A673 (cell line): ENCODE data around the gene EMP2. TPM values are rescaled to one million over a fixed set of nuclear protein-coding genes. Genes with fewer than 3 reads are reported as not detected.

Experiments used
- BruUV-seq: library from RNA; stranded (reverse); fragments of 400-500 nt; replicated peaks from 2 replicates; lab custom pipeline; 2021; lab: Mats Ljungman, UMichigan
- CTCF ChIA-PET: fragments of 300-600 bp; sonication (Branson Sonifier 250); formaldehyde crosslinking; loops from one replicate; lab custom pipeline; 2022; ENCODE audit warnings: antibody characterized with exemption; lab: Charles Lee
- POLR2A ChIA-PET: fragments of 300-600 bp; sonication (Branson Sonifier 250); formaldehyde crosslinking; loops from one replicate; lab custom pipeline; 2022; ENCODE audit warnings: antibody characterized with exemption; ENCODE audit not compliant: low non-redundant PET; lab: Charles Lee
- DNase-seq: peaks from one replicate; pipeline ENCODE4 v3.0.0-alpha.2; 2015; ENCODE audit warnings: low spot score
- H3K27ac ChIP-seq: fragments of 200-600 bp; sonication (generic); 2 replicates; pipeline ENCODE4 v1.5.1; 2016; ENCODE audit warnings: mixed run types, low read depth, mild to moderate bottlenecking, mixed read lengths, antibody characterized with exemption, low read length; ENCODE audit not compliant: poor library complexity, severe bottlenecking
- H3K27me3 ChIP-seq: fragments of 200-600 bp; sonication (generic); replicated peaks from 2 replicates; pipeline ENCODE4 v1.6.1; 2017; ENCODE audit warnings: mixed run types, low read depth, mild to moderate bottlenecking, mixed read lengths, antibody characterized with exemption, low read length; ENCODE audit not compliant: insufficient read depth, poor library complexity
- H3K36me3 ChIP-seq: fragments of 200-600 bp; sonication (generic); 2 replicates; pipeline ENCODE4 v1.6.1; 2016; ENCODE audit warnings: mixed run types, mild to moderate bottlenecking, mixed read lengths, antibody characterized with exemption, low read length; ENCODE audit not compliant: insufficient read depth, poor library complexity, severe bottlenecking
- H3K4me1 ChIP-seq: fragments of 200-600 bp; sonication (generic); 2 replicates; pipeline ENCODE4 v1.6.1; 2017; ENCODE audit warnings: mixed run types, mild to moderate bottlenecking, mixed read lengths, antibody characterized with exemption, low read length; ENCODE audit not compliant: insufficient read depth, poor library complexity, severe bottlenecking
- H3K4me3 ChIP-seq: fragments of 200-600 bp; sonication (generic); 2 replicates; pipeline ENCODE4 v1.5.1; 2016; ENCODE audit warnings: low read depth, mixed run types, mild to moderate bottlenecking, mixed read lengths, low read length; ENCODE audit not compliant: poor library complexity, severe bottlenecking
- H3K9me3 ChIP-seq: fragments of 200-600 bp; sonication (generic); 2 replicates; pipeline ENCODE4 v1.6.1; 2016; ENCODE audit warnings: mixed run types, low read depth, mild to moderate bottlenecking, mixed read lengths, antibody characterized with exemption, low read length; ENCODE audit not compliant: poor library complexity, severe bottlenecking
- CTCF ChIP-seq: fragments of 300-800, 200-600 bp; sonication (generic); conservative IDR thresholded peaks from 2 replicates; pipeline ENCODE4 v1.5.1; 2017; ENCODE audit warnings: low read depth, mild to moderate bottlenecking, antibody characterized with exemption, low read length, moderate library complexity, mixed read lengths
- EZH2 ChIP-seq: fragments of 200-600 bp; sonication (generic); IDR thresholded peaks from 2 replicates; pipeline ENCODE4 v1.6.1; 2017; ENCODE audit warnings: borderline replicate concordance, low read depth, mild to moderate bottlenecking, mixed read lengths, antibody characterized with exemption, low read length; ENCODE audit not compliant: poor library complexity, severe bottlenecking
- intact Hi-C: fragments of 100-400 bp; cut with micrococcal nuclease; formaldehyde crosslinking; loops from one replicate; pipeline ENCODE4 v1.10.0; 2022; ENCODE audit not compliant: unreplicated experiment
- total RNA-seq: library from RNA; stranded (reverse); gene quantifications from 2 replicates; pipeline ENCODE4 v1.2.3, GENCODE V29; 2021

The EMP2 gene
- total RNA-seq, 1 experiment from 2014 or later = 12.9 TPM

GRCh38 chr16:10608687-10609401 is 28.4 kb upstream of the EMP2 start:
- Histone ChIP-seq H3K9me3 (no peaks in the 10 kb centered on the region), H3K27ac (no peak overlapping the region), H3K36me3 (no peaks in the 10 kb centered on the region), H3K27me3 (no peaks in the 10 kb centered on the region), H3K4me3 (no peak overlapping the region), H3K4me1 (no peaks in the 10 kb centered on the region)
- BruUV-seq = no TSS peak
- ChIA-PET POLR2A (interaction anchor here (0.6 kb wide), 1 partner anchor 99 kb away, joined by 3 read pairs; no protein-coding TSS in a partner anchor), CTCF (no interaction called here)
- TF ChIP-seq EZH2 = no peak
- no peak for TF ChIP-seq CTCF
- intact Hi-C loops = no loop called here
- DNase-seq = no peak

GRCh38 chr16:10607157-10607556 is 26.8 kb upstream of the EMP2 start:
- DNase-seq = no peak
- H3K27ac ChIP-seq = no peak overlapping the region
- POLR2A ChIA-PET = no interaction called here
- no peaks in the 10 kb centered on the region for H3K36me3 ChIP-seq
- no peaks in the 10 kb centered on the region for H3K27me3 ChIP-seq
- intact Hi-C loops = no loop called here
- H3K9me3 ChIP-seq = no peaks in the 10 kb centered on the region
- no peak for TF ChIP-seq CTCF
- TF ChIP-seq EZH2 = no peak
- H3K4me1 ChIP-seq = no peaks in the 10 kb centered on the region
- H3K4me3 ChIP-seq = no peak overlapping the region
- BruUV-seq = no TSS peak
- CTCF ChIA-PET = no interaction called here

- Histone ChIP-seq H3K27me3 (no peaks in the 10 kb centered on the region), H3K36me3 (no peaks in the 10 kb centered on the region), H3K27ac (no peak overlapping the region), H3K4me1 (no peaks in the 10 kb centered on the region), H3K9me3 (no peaks in the 10 kb centered on the region), H3K4me3 (no peak overlapping the region)
- BruUV-seq = no TSS peak
- DNase-seq = no peak
- no peak for TF ChIP-seq CTCF
- no peak for TF ChIP-seq EZH2
- CTCF ChIA-PET = no interaction called here
- POLR2A ChIA-PET = no interaction called here
- intact Hi-C loops = no loop called here
Measured at GRCh38 chr16:10606607-10607006, 26.2 kb upstream of the EMP2 start.
